ENCODE measurements around the gene MRPS27.

Gene MRPS27

GRCh38 chr5:72276219-72276752 is 43.8 kb downstream of the MRPS27 start:
- H3K27me3 ChIP-seq (ENCODE audit: control insufficient read depth, low read length) = no peaks in the 10 kb centered on the region
- no peak overlapping the region for H3K4me2 ChIP-seq (ENCODE audit: low read length)
- no peaks in the 10 kb centered on the region for H4K20me1 ChIP-seq (ENCODE audit: control insufficient read depth, insufficient read depth, low read depth, low read length)
- no peaks in the 10 kb centered on the region for H3K9me2 ChIP-seq (replicated peaks; ENCODE audit: control insufficient read depth, low read length)
- H3F3A ChIP-seq (ENCODE audit: control insufficient read depth, insufficient read depth) = no peaks in the 10 kb centered on the region
- peaks cover 66% of the 10 kb centered on the region for H3K36me3 ChIP-seq (ENCODE audit: control insufficient read depth, low read length)
- H3K4me1 ChIP-seq (ENCODE audit: control insufficient read depth, low read length) = peaks cover 8% of the 10 kb centered on the region
- no peak overlapping the region for H3K4me3 ChIP-seq (ENCODE audit: low read length)
- no peaks in the 10 kb centered on the region for H3K9me3 ChIP-seq (ENCODE audit: control insufficient read depth, insufficient read depth, low read length)
- peaks cover 71% of the 10 kb centered on the region for H3K79me2 ChIP-seq (ENCODE audit: control insufficient read depth, low read length)
- no peak for TF ChIP-seq EZH2phosphoT487 (IDR thresholded peaks at IDR 0.05; ENCODE audit: borderline replicate concordance, low read length)
- no peak for TF ChIP-seq CTCF (IDR thresholded peaks at IDR 0.05; ENCODE audit: low read depth, low read length, poor library complexity, severe bottlenecking)
- H3K27ac ChIP-seq (ENCODE audit: low read depth, low read length) = no peak overlapping the region

- no peak for TF ChIP-seq CTCF (IDR thresholded peaks at IDR 0.05; ENCODE audit: low read depth, low read length, poor library complexity, severe bottlenecking)
- no peak for TF ChIP-seq EZH2phosphoT487 (IDR thresholded peaks at IDR 0.05; ENCODE audit: borderline replicate concordance, low read length)
- Histone ChIP-seq H3F3A (ENCODE audit: control insufficient read depth, insufficient read depth) (no peaks in the 10 kb centered on the region), H3K36me3 (ENCODE audit: control insufficient read depth, low read length) (peaks cover 48% of the 10 kb centered on the region), H3K9me3 (ENCODE audit: control insufficient read depth, insufficient read depth, low read length) (no peaks in the 10 kb centered on the region), H3K4me2 (ENCODE audit: low read length) (no peak overlapping the region), H3K4me1 (ENCODE audit: control insufficient read depth, low read length) (no peaks in the 10 kb centered on the region), H3K27me3 (ENCODE audit: control insufficient read depth, low read length) (no peaks in the 10 kb centered on the region), H3K9me2 (replicated peaks; ENCODE audit: control insufficient read depth, low read length) (no peaks in the 10 kb centered on the region), H3K4me3 (ENCODE audit: low read length) (no peak overlapping the region), H3K79me2 (ENCODE audit: control insufficient read depth, low read length) (peaks cover 74% of the 10 kb centered on the region), H3K27ac (ENCODE audit: low read depth, low read length) (no peak overlapping the region), H4K20me1 (ENCODE audit: control insufficient read depth, insufficient read depth, low read depth, low read length) (no peaks in the 10 kb centered on the region)
Observed at GRCh38 chr5:72273547-72273946, 46.5 kb downstream of the MRPS27 start.

- H4K20me1 ChIP-seq (ENCODE audit: control insufficient read depth, insufficient read depth, low read depth, low read length) = no peaks in the 10 kb centered on the region
- TF ChIP-seq CTCF (IDR thresholded peaks at IDR 0.05; ENCODE audit: low read depth, low read length, poor library complexity, severe bottlenecking) = no peak
- no peak for TF ChIP-seq EZH2phosphoT487 (IDR thresholded peaks at IDR 0.05; ENCODE audit: borderline replicate concordance, low read length)
- peaks cover 76% of the 10 kb centered on the region for H3K79me2 ChIP-seq (ENCODE audit: control insufficient read depth, low read length)
- H3F3A ChIP-seq (ENCODE audit: control insufficient read depth, insufficient read depth) = no peaks in the 10 kb centered on the region
- no peaks in the 10 kb centered on the region for H3K9me2 ChIP-seq (replicated peaks; ENCODE audit: control insufficient read depth, low read length)
- peaks cover 52% of the 10 kb centered on the region for H3K36me3 ChIP-seq (ENCODE audit: control insufficient read depth, low read length)
- H3K9me3 ChIP-seq (ENCODE audit: control insufficient read depth, insufficient read depth, low read length) = no peaks in the 10 kb centered on the region
- no peaks in the 10 kb centered on the region for H3K4me1 ChIP-seq (ENCODE audit: control insufficient read depth, low read length)
- H3K4me2 ChIP-seq (ENCODE audit: low read length) = no peak overlapping the region
- H3K27me3 ChIP-seq (ENCODE audit: control insufficient read depth, low read length) = no peaks in the 10 kb centered on the region
- H3K4me3 ChIP-seq (ENCODE audit: low read length) = no peak overlapping the region
- no peak overlapping the region for H3K27ac ChIP-seq (ENCODE audit: low read depth, low read length)
Observed at GRCh38 chr5:72272398-72272797, 47.6 kb downstream of the MRPS27 start.

All from DOHH2 (cell line).